K562 (cell line): ENCODE measurements around the gene KLRB1. TPM values are rescaled to one million over a fixed set of nuclear protein-coding genes. Genes with fewer than 3 reads are reported as not detected.

ENCODE experiments used
- DNMT1 ChIP-seq: fragments of 450-650 bp; IDR thresholded peaks from 2 replicates; pipeline ENCODE4 v1.6.1; 2016; ENCODE audit warnings: antibody characterized with exemption, mild to moderate bottlenecking
- ETV6 ChIP-seq, 3 experiments: fragments of 150-350 bp in 1 of 3; sonication (generic) in 1 of 3; formaldehyde crosslinking in 1 of 3; IDR thresholded peaks; 2 replicates each; pipeline versions ENCODE4 v1.6.1 to v1.8.0; 2014 to 2022; ENCODE audit warnings: borderline replicate concordance in 2 of 3, low read depth in 2 of 3, antibody characterized with exemption in 1 of 3, low read length in 1 of 3, mild to moderate bottlenecking in 1 of 3, missing genetic modification reagents in 1 of 3
- FOXJ3 ChIP-seq: sonication (generic); formaldehyde crosslinking; IDR thresholded peaks from 2 replicates; pipeline ENCODE4 v1.4.0; 2020; ENCODE audit warnings: mild to moderate bottlenecking, missing genetic modification reagents
- FOXK2 ChIP-seq, 2 experiments: fragments of 450-650 bp; IDR thresholded peaks in 1 of 2; conservative IDR thresholded peaks in 1 of 2; 2 replicates each; pipeline ENCODE4 v1.6.1; 2016; ENCODE audit warnings: low read depth in 2 of 2, mild to moderate bottlenecking in 1 of 2
- HDGF ChIP-seq: fragments of 450-650 bp; IDR thresholded peaks from 2 replicates; pipeline ENCODE4 v1.6.1; 2016
- KLF1 ChIP-seq: fragments of 450-650 bp; IDR thresholded peaks from 2 replicates; pipeline ENCODE4 v1.6.1; 2016; ENCODE audit warnings: missing genetic modification characterization, missing compliant biosample characterization
- MAZ ChIP-seq, 2 experiments: fragments of 450-650 bp in 1 of 2; sonication (generic) in 1 of 2; formaldehyde crosslinking; IDR thresholded peaks in 1 of 2; conservative IDR thresholded peaks in 1 of 2; 2 replicates each; pipeline versions ENCODE4 v1.4.0 to v1.5.0; 2020; ENCODE audit warnings: mild to moderate bottlenecking in 1 of 2, missing genetic modification reagents in 1 of 2
- PPARD ChIP-seq: fragments of 250-450 bp; sonication (Bioruptor Pico); IDR thresholded peaks from 2 replicates; pipeline ENCODE4 v1.8.0; 2022; ENCODE audit warnings: inconsistent platforms, mild to moderate bottlenecking, moderate library complexity
- SFPQ ChIP-seq: fragments of 200-400 bp; formaldehyde crosslinking; IDR thresholded peaks from 2 replicates; pipeline ENCODE4 v1.6.1; 2017; ENCODE audit warnings: mild to moderate bottlenecking, low read depth, low read length, moderate library complexity
- XRCC3 ChIP-seq: fragments of 450-650 bp; IDR thresholded peaks from 2 replicates; pipeline ENCODE4 v1.6.1; 2017; ENCODE audit warnings: mild to moderate bottlenecking, moderate library complexity
- ZNF318 ChIP-seq, 2 experiments: fragments of 450-650 bp; IDR thresholded peaks; 2 replicates each; pipeline ENCODE4 v1.6.1; 2016; ENCODE audit warnings: mild to moderate bottlenecking in 2 of 2, borderline replicate concordance in 1 of 2, low read depth in 1 of 2, moderate library complexity in 1 of 2
- ZNF41 ChIP-seq: fragments of 250-450 bp; sonication (Bioruptor Pico); conservative IDR thresholded peaks from 2 replicates; pipeline ENCODE4 v1.4.0; 2020; ENCODE audit warnings: mild to moderate bottlenecking
- ZNF639 ChIP-seq, 2 experiments: fragments of 200-800 bp in 1 of 2; sonication (Bioruptor generic) in 1 of 2; sonication (generic) in 1 of 2; formaldehyde crosslinking in 1 of 2; IDR thresholded peaks in 1 of 2; conservative IDR thresholded peaks in 1 of 2; 2 replicates each; pipeline versions ENCODE4 v1.5.0 to v1.6.1; 2016 to 2020; ENCODE audit warnings: missing compliant biosample characterization in 1 of 2, missing genetic modification characterization in 1 of 2, missing genetic modification reagents in 1 of 2
- ZNF644 ChIP-seq: fragments of 200-800 bp; sonication (Bioruptor generic); IDR thresholded peaks from 2 replicates; pipeline ENCODE4 v1.6.1; 2016; ENCODE audit warnings: low read depth, missing genetic modification characterization, missing compliant biosample characterization
- polyA plus RNA-seq, 8 experiments: library from polyadenylated mRNA; depleted of rRNA in 4 of 8; stranded (reverse) in 5 of 8; unstranded in 3 of 8; fragments of >200 nt; fragmentation: Nextera tagmentation in 2 of 8; fragmentation: Illumina TruSeq in 1 of 8; extraction: Ambion mirVana in 2 of 8; extraction: Trizol in 1 of 8; gene quantifications; 2 replicates each; pipeline versions ENCODE4 v1.2.1 to v1.2.3, GENCODE V29; 2011 to 2014; ENCODE audit warnings: inconsistent platforms in 1 of 8, missing spikeins in 1 of 8
- total RNA-seq, 7 experiments: library from RNA; depleted of rRNA in 6 of 7; stranded (reverse); fragments of >200 nt in 6 of 7; fragmentation: Illumina TruSeq in 2 of 7; extraction: Trizol in 2 of 7; gene quantifications; 2 replicates each; pipeline versions ENCODE4 v1.2.1 to v1.2.3, GENCODE V29; 2011 to 2021; ENCODE audit warnings: low replicate concordance in 1 of 7

Gene KLRB1
- total and polyA plus RNA-seq, 9 of the 15 experiments (the other 6 are each of a cell fraction or from before 2014, with no cell fraction given), result not detected

- TF ChIP-seq SFPQ (no peak), FOXJ3 (no peak), PPARD (CRISPR knock-in tag) (no peak), HDGF (no peak), ZNF639 (CRISPR knock-in tag; conservative IDR thresholded peaks at IDR 0.05 in 1 of 2, IDR thresholded peaks at IDR 0.05 in 1 of 2) (0 out of 4 replicates have a peak, but pooled peaks of 1 of the 2 experiments have one; percentile 16), FOXK2 (conservative IDR thresholded peaks at IDR 0.05 in 1 of 2, IDR thresholded peaks at IDR 0.05 in 1 of 2; ENCODE audit: low read depth in 2 of 2) (peak in 1 of 2 experiments; percentile 31; a peak in 1 of 4 replicates), ZNF318 (IDR thresholded peaks at IDR 0.05; ENCODE audit: borderline replicate concordance in 1 of 2, low read depth in 1 of 2) (no peak), ZNF644 (tag) (0 out of 2 replicates have a peak, but pooled peaks have one; percentile 24), ETV6 (IDR thresholded peaks at IDR 0.05; ENCODE audit: borderline replicate concordance in 1 of 2, low read depth in 2 of 2, low read length in 1 of 2) (no peak), ETV6 (CRISPR knock-in tag; IDR thresholded peaks at IDR 0.05; ENCODE audit: borderline replicate concordance) (no peak), MAZ (CRISPR knock-in tag; conservative IDR thresholded peaks at IDR 0.05 in 1 of 2, IDR thresholded peaks at IDR 0.05 in 1 of 2) (no peak), ZNF41 (CRISPR knock-in tag) (no peak), DNMT1 (no peak), XRCC3 (no peak), KLF1 (tag) (no peak)
Measured at GRCh38 chr12:9587987-9588600, 19.6 kb downstream of the KLRB1 start (continued).
